GM19372 (cell line): ENCODE measurements around the gene JMJD4.

Source experiments
- ATAC-seq: cut with Tn5 transposase; IDR thresholded peaks from one replicate; pipeline ENCODE4 v1.9.1; 2021; ENCODE audit warnings: mild to moderate bottlenecking, low read depth, moderate library complexity; ENCODE audit not compliant: unreplicated experiment

JMJD4 gene

GRCh38 chr1:227753999-227754711 lies 19.1 kb upstream of the JMJD4 start:
- no peak for ATAC-seq

GRCh38 chr1:227749916-227750710 lies 15.0 kb upstream of the JMJD4 start:
- no peak for ATAC-seq

GRCh38 chr1:227749225-227749624 lies 14.1 kb upstream of the JMJD4 start:
- ATAC-seq, result no peak

- ATAC-seq, result no peak
Measured at GRCh38 chr1:227748496-227749182, 13.5 kb upstream of the JMJD4 start.

GRCh38 chr1:227747948-227748495 lies 12.9 kb upstream of the JMJD4 start:
- no peak for ATAC-seq

- no peak for ATAC-seq
Measured at GRCh38 chr1:227747382-227747781, 12.3 kb upstream of the JMJD4 start.

GRCh38 chr1:227746676-227747075 lies 11.6 kb upstream of the JMJD4 start:
- ATAC-seq, result no peak

GRCh38 chr1:227745568-227746265 lies 10.6 kb upstream of the JMJD4 start:
- no peak for ATAC-seq

- no peak for ATAC-seq
Measured at GRCh38 chr1:227744668-227745067, 9.6 kb upstream of the JMJD4 start.

GRCh38 chr1:227742738-227743715 lies 7.9 kb upstream of the JMJD4 start:
- no peak for ATAC-seq

GRCh38 chr1:227741166-227741870 lies 6.2 kb upstream of the JMJD4 start:
- ATAC-seq, result no peak

GRCh38 chr1:227740401-227740960 lies 5.4 kb upstream of the JMJD4 start:
- ATAC-seq, result no peak

- no peak for ATAC-seq
Measured at GRCh38 chr1:227739636-227740035, 4.5 kb upstream of the JMJD4 start.

- ATAC-seq, result no peak
Measured at GRCh38 chr1:227738820-227739219, 3.7 kb upstream of the JMJD4 start.

GRCh38 chr1:227736814-227737432 lies 1.8 kb upstream of the JMJD4 start:
- ATAC-seq, result no peak

GRCh38 chr1:227735539-227736285 lies 610 bp upstream of the JMJD4 start:
- ATAC-seq, result no peak

GRCh38 chr1:227734546-227734855 lies 601 bp downstream of the JMJD4 start:
- ATAC-seq, result peak; percentile 2
